GM12891 (cell line): ENCODE results near the gene RNF130.

Source experiments
- POLR2AphosphoS5 ChIP-seq: IDR thresholded peaks from 2 replicates; pipeline ENCODE4 v1.6.1; 2011; ENCODE audit warnings: low read depth, low read length, control low read depth
- SPI1 ChIP-seq: IDR thresholded peaks from 2 replicates; pipeline ENCODE4 v1.6.1; 2011; ENCODE audit warnings: low read depth, low read length, control low read depth
- TAF1 ChIP-seq: IDR thresholded peaks from 2 replicates; pipeline ENCODE4 v1.6.1; 2011; ENCODE audit warnings: low read depth, low read length, control low read depth

DNA sequence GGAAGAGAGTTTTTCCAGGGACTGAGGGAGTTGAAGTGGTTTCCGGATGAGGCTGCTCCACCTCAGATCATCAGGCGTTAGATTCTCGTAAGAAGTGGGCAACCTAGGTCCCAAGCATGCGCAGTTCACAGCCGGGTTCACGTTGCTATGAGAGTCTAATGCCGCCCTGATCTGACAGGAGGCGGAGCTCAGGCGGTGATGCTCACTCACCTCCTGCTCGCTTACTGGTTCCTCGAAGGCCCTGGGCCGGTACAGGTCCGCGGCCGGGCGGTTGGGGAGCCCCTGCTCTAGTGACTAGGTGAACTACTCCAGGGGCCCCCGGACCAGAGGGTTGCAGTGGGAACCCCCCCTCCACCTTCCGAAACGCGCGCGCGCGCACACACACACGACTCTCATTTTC lies 997 bp upstream of the RNF130 start:
- TF ChIP-seq TAF1 (no peak), POLR2AphosphoS5 (no peak), SPI1 (no peak)
